IMR-90 (cell line): ENCODE results near the gene MEF2B. TPM values are rescaled to one million over a fixed set of nuclear protein-coding genes. Genes with fewer than 3 reads are reported as not detected.

Experiments
- ATAC-seq: fragments of 200-7000 bp; cut with Tn5 transposase; 2 replicates; pipeline ENCODE4 v1.9.1; 2020; ENCODE audit warnings: low read depth, mild to moderate bottlenecking, moderate library complexity
- BruUV-seq: library from RNA; stranded (reverse); fragments of 400-500 nt; replicated peaks from 2 replicates; lab custom pipeline; 2021; lab: Mats Ljungman, UMichigan
- CTCF ChIA-PET: fragments of 300-600 bp; formaldehyde crosslinking; extraction: SDS; loops from one replicate; lab custom pipeline; 2021; ENCODE audit warnings: antibody characterized with exemption; lab: Yijun Ruan, JAX
- POLR2A ChIA-PET: fragments of 300-600 bp; sonication (Branson Sonifier 250); formaldehyde crosslinking; loops from one replicate; lab custom pipeline; 2022; ENCODE audit warnings: antibody characterized with exemption; ENCODE audit not compliant: unreplicated experiment; lab: Charles Lee
- DNase-seq: peaks from one replicate; pipeline ENCODE4 v3.0.0; 2013
- H2AFZ ChIP-seq: replicated peaks from 2 replicates; pipeline ENCODE3; 2013; ENCODE audit warnings: low read length, mild to moderate bottlenecking; ENCODE audit not compliant: poor library complexity
- H2AK5ac ChIP-seq: 2 replicates; pipeline ENCODE4 v1.6.1; 2013; ENCODE audit warnings: low read depth, low read length, inconsistent platforms
- H2AK9ac ChIP-seq: replicated peaks from 2 replicates; pipeline ENCODE3; 2013; ENCODE audit warnings: mild to moderate bottlenecking, low read depth, low read length, moderate library complexity; ENCODE audit not compliant: poor library complexity
- H2BK120ac ChIP-seq: 2 replicates; pipeline ENCODE4 v1.6.1; 2013; ENCODE audit warnings: low read depth, low read length, inconsistent platforms
- H2BK15ac ChIP-seq: 3 replicates; pipeline ENCODE4 v1.6.1; 2013; ENCODE audit warnings: low read depth, low read length, inconsistent platforms
- H2BK20ac ChIP-seq: 2 replicates; pipeline ENCODE4 v1.6.1; 2013; ENCODE audit warnings: low read depth, mild to moderate bottlenecking, inconsistent platforms, low read length, moderate library complexity
- H2BK5ac ChIP-seq: 2 replicates; pipeline ENCODE4 v1.6.1; 2013; ENCODE audit warnings: mild to moderate bottlenecking, low read depth, low read length, inconsistent platforms; ENCODE audit not compliant: poor library complexity, severe bottlenecking
- H3K14ac ChIP-seq: replicated peaks from 2 replicates; pipeline ENCODE4 v1.6.1; 2013; ENCODE audit warnings: low read depth, low read length, inconsistent platforms
- H3K18ac ChIP-seq: 2 replicates; pipeline ENCODE4 v1.6.1; 2013; ENCODE audit warnings: low read depth, low read length, control low read depth
- H3K23ac ChIP-seq: 2 replicates; pipeline ENCODE4 v1.6.1; 2013; ENCODE audit warnings: low read depth, low read length, inconsistent platforms
- H3K27ac ChIP-seq: 2 replicates; pipeline ENCODE4 v1.5.1; 2013; ENCODE audit warnings: mild to moderate bottlenecking, control low read depth, low read length; ENCODE audit not compliant: insufficient read depth
- H3K27me3 ChIP-seq: 2 replicates; pipeline ENCODE4 v1.6.1; 2013; ENCODE audit warnings: low read length; ENCODE audit not compliant: control insufficient read depth, insufficient read depth
- H3K36me3 ChIP-seq: 2 replicates; pipeline ENCODE4 v1.6.1; 2013; ENCODE audit warnings: low read length, mixed read lengths; ENCODE audit not compliant: control insufficient read depth, insufficient read depth
- H3K4ac ChIP-seq: 2 replicates; pipeline ENCODE4 v1.6.1; 2013; ENCODE audit warnings: low read depth, low read length, inconsistent platforms
- H3K4me1 ChIP-seq: 2 replicates; pipeline ENCODE4 v1.6.1; 2013; ENCODE audit warnings: low read length, mixed read lengths; ENCODE audit not compliant: control insufficient read depth, insufficient read depth
- H3K4me2 ChIP-seq: 2 replicates; pipeline ENCODE4 v1.6.1; 2013; ENCODE audit warnings: low read depth, mild to moderate bottlenecking, control low read depth, low read length, moderate library complexity
- H3K4me3 ChIP-seq: 2 replicates; pipeline ENCODE4 v1.5.1; 2013; ENCODE audit warnings: low read depth, mild to moderate bottlenecking, control low read depth, low read length, moderate library complexity; ENCODE audit not compliant: insufficient read depth
- H3K56ac ChIP-seq: 2 replicates; pipeline ENCODE4 v1.6.1; 2013; ENCODE audit warnings: low read length, inconsistent platforms; ENCODE audit not compliant: insufficient read depth; ENCODE audit errors: extremely low read depth
- H3K79me1 ChIP-seq, 2 experiments: 2 replicates each; pipeline ENCODE4 v1.6.1; 2013; ENCODE audit warnings: low read length in 2 of 2, inconsistent platforms in 1 of 2, low read depth in 1 of 2
- H3K9ac ChIP-seq: 2 replicates; pipeline ENCODE4 v1.6.1; 2013; ENCODE audit warnings: low read depth, low read length, control low read depth
- H3K9me1 ChIP-seq: 2 replicates; pipeline ENCODE4 v1.6.1; 2013; ENCODE audit warnings: low read length, inconsistent platforms; ENCODE audit not compliant: insufficient read depth
- H3K9me3 ChIP-seq: 2 replicates; pipeline ENCODE4 v1.6.1; 2013; ENCODE audit warnings: low read length; ENCODE audit not compliant: control insufficient read depth, insufficient read depth
- H4K20me1 ChIP-seq: 2 replicates; pipeline ENCODE4 v1.6.1; 2013; ENCODE audit warnings: low read length, inconsistent platforms; ENCODE audit not compliant: insufficient read depth
- H4K5ac ChIP-seq: 2 replicates; pipeline ENCODE4 v1.6.1; 2013; ENCODE audit warnings: mild to moderate bottlenecking, low read depth, low read length, control low read depth
- H4K8ac ChIP-seq, 2 experiments: 2 replicates each; pipeline ENCODE4 v1.6.1; 2013; ENCODE audit warnings: low read depth in 2 of 2, low read length in 2 of 2, control low read depth in 1 of 2, inconsistent platforms in 1 of 2
- H4K91ac ChIP-seq: 2 replicates; pipeline ENCODE4 v1.6.1; 2013; ENCODE audit warnings: low read depth, low read length, inconsistent platforms; ENCODE audit not compliant: insufficient read depth
- BHLHE40 ChIP-seq: fragments of 150-350 bp; IDR thresholded peaks from 2 replicates; pipeline ENCODE4 v1.6.1; 2016; ENCODE audit warnings: mild to moderate bottlenecking, low read depth, low read length
- CEBPB ChIP-seq: IDR thresholded peaks from 2 replicates; pipeline ENCODE4 v1.6.1; 2012; ENCODE audit warnings: low read depth, low read length, improper control_type of control experiment
- MAZ ChIP-seq: IDR thresholded peaks from 2 replicates; pipeline ENCODE4 v1.6.1; 2012; ENCODE audit warnings: low read depth, mild to moderate bottlenecking, low read length, improper control_type of control experiment, moderate library complexity, borderline replicate concordance
- RCOR1 ChIP-seq: IDR thresholded peaks from 2 replicates; pipeline ENCODE4 v1.6.1; 2012; ENCODE audit warnings: mild to moderate bottlenecking, low read length, improper control_type of control experiment; ENCODE audit not compliant: insufficient replicate concordance
- WGBS, 2 experiments: methylation state at CpG; one replicate each; pipeline versions ENCODE4 v1.1.5 to v1.1.7; 2013; ENCODE audit warnings: missing lambda C conversion rate in 2 of 2; ENCODE audit not compliant: insufficient read length in 1 of 2; ENCODE audit errors: extremely low coverage in 2 of 2; 5-methylcytosine and 5-hydroxymethylcytosine counted together
- dilution Hi-C: fragments of 300-500 bp; cut with HindIII; formaldehyde crosslinking; loops from one replicate; pipeline ENCODE4 v1.14.3; 2018; ENCODE audit warnings: low sequenced_read_pairs; ENCODE audit not compliant: unreplicated experiment
- in situ Hi-C: fragments of 300-500 bp; cut with MboI; formaldehyde crosslinking; loops from 3 replicates; pipeline ENCODE4 v1.14.3; 2019; ENCODE audit warnings: low sequenced_read_pairs, inconsistent platforms, mixed read lengths
- intact Hi-C: fragments of 100-400 bp; cut with micrococcal nuclease; formaldehyde crosslinking; loops from 2 replicates; pipeline ENCODE4 v1.10.0; 2022
- polyA plus RNA-seq, 3 experiments: library from polyadenylated mRNA; depleted of rRNA; stranded (reverse); fragments of >200 nt; gene quantifications; 2 replicates each; pipeline ENCODE4 v1.2.3, GENCODE V29; 2012; ENCODE audit warnings: low replicate concordance in 1 of 3
- total RNA-seq: library from RNA; depleted of rRNA; stranded (reverse); fragments of >200 nt; gene quantifications from 2 replicates; pipeline ENCODE4 v1.2.3, GENCODE V29; 2012

MEF2B gene
- total and polyA plus RNA-seq, 2 of the 4 experiments (the other 2 are of a cell fraction) = 0.18 to 0.94 TPM

GRCh38 chr19:19101540-19101939, 68.5 kb downstream of the MEF2B start:
- H4K91ac ChIP-seq = no peak overlapping the region
- intact Hi-C loops (no loop called here), in situ Hi-C loops (no loop called here), dilution Hi-C loops (no loop called here)
- H3K9me1 ChIP-seq = peaks cover 8% of the 10 kb centered on the region
- no peak overlapping the region for H2AK9ac ChIP-seq
- H3K18ac ChIP-seq = no peak overlapping the region
- no peak overlapping the region for H3K4me3 ChIP-seq
- peaks cover 7% of the 10 kb centered on the region; the same call in 1 of the 2 replicates for H3K4me1 ChIP-seq
- DNase-seq (no peak), ATAC-seq (no peak)
- no peaks in the 10 kb centered on the region for H4K20me1 ChIP-seq
- H3K56ac ChIP-seq = no peak overlapping the region
- H3K4ac ChIP-seq = no peak overlapping the region
- peaks cover 6% of the 10 kb centered on the region for H3K36me3 ChIP-seq
- no peak overlapping the region for H3K4me2 ChIP-seq
- no peak overlapping the region for H2AK5ac ChIP-seq
- H3K79me1 ChIP-seq = no peaks in the 10 kb centered on the region
- POLR2A ChIA-PET = no interaction called here
- H4K5ac ChIP-seq = no peak overlapping the region
- no peak overlapping the region for H3K27ac ChIP-seq
- H2BK120ac ChIP-seq = no peak overlapping the region
- H2BK5ac ChIP-seq = no peak overlapping the region
- H3K9ac ChIP-seq = no peak overlapping the region
- H3K14ac ChIP-seq = no peak overlapping the region
- no peak overlapping the region for H2BK15ac ChIP-seq
- no peak overlapping the region for H2AFZ ChIP-seq
- H3K9me3 ChIP-seq = no peaks in the 10 kb centered on the region
- CTCF ChIA-PET = no interaction called here
- no peaks in the 10 kb centered on the region for H3K27me3 ChIP-seq
- H2BK20ac ChIP-seq = no peak overlapping the region
- TF ChIP-seq CEBPB (no peak), MAZ (no peak), RCOR1 (no peak), BHLHE40 (no peak)
- no TSS peak for BruUV-seq
- H4K8ac ChIP-seq = no peak overlapping the region
- 79% methylated on average over 3 of the region's 8 CpGs; no CpG with 5 or more reads in 1 of the 2 experiments for WGBS, 2 experiments
- H3K23ac ChIP-seq = no peak overlapping the region
